Aorta (tissue), 5 donors: ENCODE results near the gene RLBP1. TPM values are rescaled to one million over a fixed set of nuclear protein-coding genes. Genes with fewer than 3 reads are reported as not detected.

Source experiments
- ATAC-seq: fragments of 200-7000 bp; cut with Tn5 transposase; one replicate; pipeline ENCODE4 v1.9.1; 2022; ENCODE audit warnings: moderate library complexity; ENCODE audit not compliant: low FRiP score
- DNase-seq, 2 donors: peaks; one replicate each; pipeline ENCODE4 v3.0.0-alpha.2; 2020
- H3K27ac ChIP-seq, 2 donors: one replicate each; pipeline ENCODE4 v1.5.1; 2013; ENCODE audit warnings: low read length in 2 of 2, mild to moderate bottlenecking in 2 of 2, moderate library complexity in 2 of 2, control low read depth in 1 of 2, inconsistent platforms in 1 of 2, low read depth in 1 of 2
- H3K27me3 ChIP-seq, 2 donors: one replicate each; pipeline ENCODE4 v1.6.1; 2013; ENCODE audit warnings: control low read depth in 1 of 2, low read length in 1 of 2, mild to moderate bottlenecking in 1 of 2, moderate library complexity in 1 of 2; ENCODE audit not compliant: insufficient read depth in 2 of 2, control insufficient read depth in 1 of 2
- H3K36me3 ChIP-seq, 2 donors: one replicate each; pipeline ENCODE4 v1.6.1; 2013; ENCODE audit warnings: control low read depth in 1 of 2, low read length in 1 of 2, mild to moderate bottlenecking in 1 of 2; ENCODE audit not compliant: insufficient read depth in 2 of 2, control insufficient read depth in 1 of 2
- H3K4me1 ChIP-seq, 2 donors: one replicate each; pipeline ENCODE4 v1.6.1; 2013; ENCODE audit warnings: low read length in 2 of 2, control low read depth in 1 of 2, mild to moderate bottlenecking in 1 of 2, moderate library complexity in 1 of 2; ENCODE audit not compliant: insufficient read depth in 2 of 2, control insufficient read depth in 1 of 2
- H3K4me3 ChIP-seq, 2 donors: one replicate each; pipeline ENCODE4 v1.5.1; 2013; ENCODE audit warnings: low read length in 2 of 2, control low read depth in 1 of 2, mild to moderate bottlenecking in 1 of 2
- H3K9me3 ChIP-seq: one replicate; pipeline ENCODE4 v1.6.1; 2013; ENCODE audit warnings: mild to moderate bottlenecking, low read length; ENCODE audit not compliant: control insufficient read depth
- WGBS, 2 donors: extraction: QIAGEN DNeasy Blood & Tissue Kit; methylation state at CpG; one replicate each; pipeline ENCODE4 v1.1.7; 2013; 5-methylcytosine and 5-hydroxymethylcytosine counted together
- intact Hi-C, 2 donors: fragments of 100-400 bp; cut with DNase I; formaldehyde crosslinking; loops; one replicate each; pipeline versions ENCODE4 v1.14.2 to v1.15.0; 2022
- polyA plus RNA-seq, 2 donors: library from polyadenylated mRNA; stranded (reverse); fragments of 200-250 nt; gene quantifications; one replicate each; pipeline ENCODE4 v1.2.3, GENCODE V29; 2013
- total RNA-seq, 2 donors: library from RNA; stranded (reverse); fragmentation: NEBNext Ultra II Directional; extraction: Animal tissue kit (Norgen Biotek cat#: 25700); gene quantifications; one replicate each; pipeline ENCODE4 v1.2.1, GENCODE V29; 2021
- donor health status: healthy with polysubstance abuse.
- donor health status: Bipolar disorder and iron deficiency.
- donor health status: DM: no; HTN: no; CAD: no.
- donor health status: DM: no; HTN: no; CAD: no.
- donor health status: DM: yes; HTN: yes; CAD: no.

RLBP1 gene
- total and polyA plus RNA-seq, 4 donors: not detected

GRCh38 chr15:89211678-89212170 lies 9.7 kb downstream of the RLBP1 start:
- no peak for ATAC-seq
- Histone ChIP-seq H3K27me3 (no peaks in the 10 kb centered on the region), H3K4me1 (no peaks in the 10 kb centered on the region), H3K4me3 (no peak overlapping the region), H3K36me3 (no peaks in the 10 kb centered on the region), H3K27ac (no peak overlapping the region), H3K9me3 (no peaks in the 10 kb centered on the region)
- WGBS, 2 donors: 78 to 93% methylated on average over 5 of the region's 5 CpGs
- intact Hi-C loops: no loop called here
- DNase-seq: no peak

DNA sequence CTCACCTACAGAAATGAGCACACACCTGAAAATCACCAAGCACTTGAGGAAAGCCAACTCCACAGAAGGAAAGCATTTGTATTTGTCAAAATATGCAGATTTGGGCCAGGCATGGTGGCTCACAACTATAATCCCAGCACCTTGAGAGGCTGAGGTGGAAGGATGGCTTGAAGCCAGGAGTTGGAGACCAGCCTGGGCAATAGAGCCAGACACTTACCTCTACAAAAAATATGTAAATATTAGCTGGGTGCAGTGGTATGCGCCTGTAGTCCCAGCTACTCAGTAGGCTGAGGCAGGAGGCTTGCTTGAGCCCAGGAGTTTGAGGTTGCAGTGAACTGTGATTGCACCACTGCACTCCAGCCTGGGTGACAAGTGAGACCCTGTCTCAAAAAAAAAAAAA lies 12.3 kb downstream of the RLBP1 start:
- H3K27ac ChIP-seq: no peak overlapping the region
- H3K4me1 ChIP-seq: no peaks in the 10 kb centered on the region
- no peaks in the 10 kb centered on the region for H3K36me3 ChIP-seq
- intact Hi-C loops: loop anchor here (5.0 to 10.0 kb wide), 2 partner anchors 93 to 226 kb away; no protein-coding TSS in a partner anchor
- no peak for DNase-seq
- no peaks in the 10 kb centered on the region for H3K9me3 ChIP-seq
- no peak for ATAC-seq
- WGBS, 2 donors: 60 to 73% methylated on average over 1 of the region's 1 CpG
- no peaks in the 10 kb centered on the region for H3K27me3 ChIP-seq
- H3K4me3 ChIP-seq: no peak overlapping the region

- DNase-seq: no peak
- Histone ChIP-seq H3K4me3 (no peak overlapping the region), H3K27me3 (no peaks in the 10 kb centered on the region), H3K9me3 (no peaks in the 10 kb centered on the region), H3K4me1 (no peaks in the 10 kb centered on the region), H3K27ac (no peak overlapping the region), H3K36me3 (no peaks in the 10 kb centered on the region)
- no peak for ATAC-seq
- intact Hi-C loops: loop anchor here (5.0 to 10.0 kb wide), 2 partner anchors 94 to 227 kb away; no protein-coding TSS in a partner anchor
Measured at GRCh38 chr15:89208256-89208655, 13.1 kb downstream of the RLBP1 start.

DNA sequence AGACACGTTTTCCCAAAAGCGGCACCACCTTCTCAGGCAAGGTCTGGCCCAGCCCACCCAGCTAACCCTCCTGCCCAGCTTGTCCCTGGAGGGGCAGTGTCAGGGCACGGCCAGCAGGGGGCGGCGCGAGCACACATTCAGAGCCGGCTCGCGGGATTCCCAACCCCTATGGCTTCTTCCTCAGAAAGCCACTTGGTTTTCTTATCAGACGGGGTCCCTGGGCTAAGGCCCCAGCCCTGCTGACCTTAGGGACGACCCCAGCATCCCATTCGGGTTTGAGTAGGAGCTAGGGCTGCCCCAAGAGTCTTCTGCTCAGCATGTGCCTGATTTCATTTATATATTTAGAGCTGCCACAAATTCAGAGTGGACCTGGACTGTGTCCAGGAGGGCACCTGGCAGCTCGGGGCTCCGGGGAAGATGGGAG lies 14.5 kb downstream of the RLBP1 start:
- H3K9me3 ChIP-seq: no peaks in the 10 kb centered on the region
- no peak overlapping the region for H3K27ac ChIP-seq
- no peak overlapping the region for H3K4me3 ChIP-seq
- H3K4me1 ChIP-seq: no peaks in the 10 kb centered on the region
- WGBS, 2 donors: 1% methylated on average over 14 of the region's 14 CpGs
- H3K27me3 ChIP-seq: no peaks in the 10 kb centered on the region
- ATAC-seq (peak; percentile 90), DNase-seq (peak; percentile 79 to 90)
- intact Hi-C loops: loop anchor here (2.0 to 10.0 kb wide), 3 partner anchors 36 to 228 kb away; partner anchors contain the start of gene FANCI (in 1 of the 2)
- no peaks in the 10 kb centered on the region for H3K36me3 ChIP-seq

- Histone ChIP-seq H3K4me3 (no peak overlapping the region), H3K36me3 (no peaks in the 10 kb centered on the region), H3K9me3 (no peaks in the 10 kb centered on the region), H3K27ac (no peak overlapping the region), H3K27me3 (no peaks in the 10 kb centered on the region), H3K4me1 (no peaks in the 10 kb centered on the region)
- WGBS, 2 donors: 72 to 79% methylated on average over 14 of the region's 14 CpGs
- intact Hi-C loops: loop anchor here (2.0 to 10.0 kb wide), 3 partner anchors 37 to 229 kb away; partner anchors contain the start of gene FANCI (in 1 of the 2)
- DNase-seq (no peak), ATAC-seq (no peak)
Measured at GRCh38 chr15:89205991-89206585, 15.3 kb downstream of the RLBP1 start.

- no peak for DNase-seq
- Histone ChIP-seq H3K36me3 (no peaks in the 10 kb centered on the region), H3K9me3 (no peaks in the 10 kb centered on the region), H3K4me1 (no peaks in the 10 kb centered on the region), H3K27ac (no peak overlapping the region), H3K4me3 (no peak overlapping the region), H3K27me3 (no peaks in the 10 kb centered on the region)
- WGBS, 2 donors: 24 to 34% methylated on average over 2 of the region's 2 CpGs
- ATAC-seq: no peak
- intact Hi-C loops: loop anchor here (10.0 kb wide), 1 partner anchor 231 kb away; no protein-coding TSS in a partner anchor
Measured at GRCh38 chr15:89203705-89204273, 17.6 kb downstream of the RLBP1 start.

DNA sequence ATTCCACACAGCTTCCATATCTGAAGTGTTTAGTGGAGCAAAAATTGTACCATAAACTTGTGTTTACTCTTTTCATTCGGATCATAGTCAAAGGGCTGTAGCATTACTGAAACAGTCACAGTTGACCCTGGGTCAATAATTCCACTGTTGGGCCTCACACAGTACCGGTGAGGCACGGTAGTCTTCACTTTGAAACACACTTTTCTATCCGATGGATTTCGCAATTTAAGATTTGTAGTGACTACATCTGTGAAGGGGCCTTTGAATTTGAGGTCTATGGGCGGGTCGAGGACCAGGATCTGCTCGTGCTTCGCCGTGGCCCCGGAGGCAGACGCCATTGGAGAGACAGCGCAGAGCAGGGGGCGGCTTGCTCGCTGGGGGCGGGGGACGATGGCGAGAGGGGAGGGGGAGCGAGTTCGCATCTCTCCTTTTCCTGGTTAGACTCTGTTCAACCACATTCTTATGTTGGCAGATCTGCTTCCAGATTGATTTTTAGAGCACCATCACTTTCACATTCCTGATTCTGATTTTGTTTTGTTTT lies 19.8 kb downstream of the RLBP1 start:
- intact Hi-C loops: loop anchor here (10.0 kb wide), 1 partner anchor 233 kb away; no protein-coding TSS in a partner anchor

GRCh38 chr15:89200182-89200581 lies 21.2 kb downstream of the RLBP1 start:
- Histone ChIP-seq H3K27me3 (no peaks in the 10 kb centered on the region), H3K4me3 (no peak overlapping the region), H3K4me1 (no peaks in the 10 kb centered on the region), H3K9me3 (no peaks in the 10 kb centered on the region), H3K27ac (no peak overlapping the region), H3K36me3 (peaks cover 0 to 2% of the 10 kb centered on the region in 2 donors)
- ATAC-seq: no peak
- WGBS, 2 donors: 93 to 94% methylated on average over 12 of the region's 12 CpGs
- DNase-seq: no peak
- intact Hi-C loops: loop anchor here (10.0 kb wide), 1 partner anchor 235 kb away; no protein-coding TSS in a partner anchor

More for the DNA sequence above, 19.8 kb downstream of the RLBP1 start:
- ATAC-seq (no peak), DNase-seq (no peak)
- Histone ChIP-seq H3K36me3 (peaks cover 0 to 2% of the 10 kb centered on the region in 2 donors), H3K27me3 (no peaks in the 10 kb centered on the region), H3K4me3 (no peak overlapping the region), H3K4me1 (no peaks in the 10 kb centered on the region), H3K27ac (no peak overlapping the region), H3K9me3 (no peaks in the 10 kb centered on the region)
- 82% methylated on average over 20 of the region's 20 CpGs for WGBS, 2 donors
